ENCODE results near the gene PTPRH.
"Not testable (repeated sequence)": the region's sequence is repeated elsewhere in the genome, so short reads cannot be mapped to it uniquely, and the experiment has no call there.

Gene PTPRH

GRCh38 chr19:55232986-55233385, 23.7 kb upstream of the PTPRH start:
- no peak overlapping the region for H3K4me3 ChIP-seq (ENCODE audit: low read length)
- TF ChIP-seq ZNF274 (IDR thresholded peaks at IDR 0.05; ENCODE audit: low read depth, low read length): no peak

- no peak for TF ChIP-seq ZNF274 (IDR thresholded peaks at IDR 0.05; ENCODE audit: low read depth, low read length)
These were observed 22.9 kb upstream of the PTPRH start for GRCh38 chr19:55232286-55232602.

DNA sequence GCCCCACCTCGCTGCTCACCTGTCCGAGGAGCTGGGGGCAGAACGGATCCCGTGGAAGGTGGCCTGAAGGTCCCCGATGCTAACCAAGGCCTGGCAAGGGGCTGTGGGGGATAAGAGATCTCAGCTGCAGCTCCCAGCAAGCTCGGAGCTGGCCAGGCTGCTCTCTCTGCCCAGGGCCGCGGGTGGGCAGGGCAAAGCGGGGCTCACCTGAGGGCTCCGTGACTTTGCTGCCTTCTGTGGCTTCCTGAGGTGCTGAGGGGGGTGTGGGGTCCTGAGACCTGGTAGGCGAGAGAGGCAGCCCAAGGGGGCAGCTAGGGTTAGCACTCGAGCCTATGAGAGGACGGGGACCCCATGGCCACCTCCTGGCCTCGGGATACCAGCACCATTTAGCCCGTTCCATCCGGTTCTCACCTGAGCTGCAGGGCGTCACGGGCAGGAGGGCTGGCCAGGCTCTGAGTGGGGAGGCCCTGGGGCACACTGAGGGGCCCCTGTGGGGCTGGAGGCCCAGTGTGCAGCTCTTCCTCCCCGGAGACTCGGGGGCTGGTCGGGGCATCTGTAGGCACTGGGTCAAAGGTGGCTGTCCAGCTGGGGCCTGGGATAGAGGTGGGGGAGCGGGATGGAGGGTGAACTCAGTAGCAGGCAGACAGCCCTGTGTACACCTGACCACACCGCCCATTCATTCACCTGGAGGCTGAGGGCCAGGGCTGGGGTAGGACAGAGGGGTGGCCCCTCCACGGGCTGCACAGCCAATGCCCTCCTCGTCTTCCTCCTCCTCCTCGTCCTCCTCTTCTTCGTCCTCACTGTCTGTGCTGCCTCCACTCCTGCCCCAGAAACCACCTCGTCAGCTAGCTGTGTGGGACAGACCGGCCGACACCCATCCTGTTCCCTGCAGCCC, 22.3 kb upstream of the PTPRH start:
- no peak overlapping the region for H3K4me3 ChIP-seq (ENCODE audit: low read length)
- TF ChIP-seq ZNF274 (IDR thresholded peaks at IDR 0.05; ENCODE audit: low read depth, low read length): no peak

More at GRCh38 chr19:55232286-55232602, 22.9 kb upstream of the PTPRH start:
- H3K4me3 ChIP-seq (ENCODE audit: low read length): no peak overlapping the region

DNA sequence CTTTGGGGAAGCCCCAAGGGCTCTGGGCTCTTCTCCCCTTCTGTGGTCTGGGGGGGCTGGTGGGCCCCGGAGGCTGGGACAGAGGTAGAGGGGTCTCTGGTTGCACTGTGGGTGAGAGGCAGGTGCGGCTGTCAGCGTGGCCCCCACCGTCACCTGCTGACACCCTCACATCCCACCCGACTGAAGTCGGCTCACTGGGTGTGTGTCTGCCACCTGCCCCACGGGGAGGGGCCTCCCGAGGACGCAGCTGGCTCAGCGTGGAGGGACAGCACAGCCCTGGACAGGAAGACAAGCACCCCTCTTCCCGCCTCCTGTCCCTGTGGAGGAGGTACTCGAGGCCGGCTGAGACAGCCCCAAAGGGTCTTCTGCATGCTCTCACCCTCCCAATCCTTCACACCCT, 21.5 kb upstream of the PTPRH start:
- no peak overlapping the region for H3K4me3 ChIP-seq (ENCODE audit: low read length)
- TF ChIP-seq ZNF274 (IDR thresholded peaks at IDR 0.05; ENCODE audit: low read depth, low read length): no peak

- no peak overlapping the region for H3K4me3 ChIP-seq (ENCODE audit: low read length)
- TF ChIP-seq ZNF274 (IDR thresholded peaks at IDR 0.05; ENCODE audit: low read depth, low read length): no peak
These were observed 21.0 kb upstream of the PTPRH start for GRCh38 chr19:55230329-55230728.

- TF ChIP-seq ZNF274 (IDR thresholded peaks at IDR 0.05; ENCODE audit: low read depth, low read length): no peak
These were observed 20.5 kb upstream of the PTPRH start for GRCh38 chr19:55229789-55230182.

DNA sequence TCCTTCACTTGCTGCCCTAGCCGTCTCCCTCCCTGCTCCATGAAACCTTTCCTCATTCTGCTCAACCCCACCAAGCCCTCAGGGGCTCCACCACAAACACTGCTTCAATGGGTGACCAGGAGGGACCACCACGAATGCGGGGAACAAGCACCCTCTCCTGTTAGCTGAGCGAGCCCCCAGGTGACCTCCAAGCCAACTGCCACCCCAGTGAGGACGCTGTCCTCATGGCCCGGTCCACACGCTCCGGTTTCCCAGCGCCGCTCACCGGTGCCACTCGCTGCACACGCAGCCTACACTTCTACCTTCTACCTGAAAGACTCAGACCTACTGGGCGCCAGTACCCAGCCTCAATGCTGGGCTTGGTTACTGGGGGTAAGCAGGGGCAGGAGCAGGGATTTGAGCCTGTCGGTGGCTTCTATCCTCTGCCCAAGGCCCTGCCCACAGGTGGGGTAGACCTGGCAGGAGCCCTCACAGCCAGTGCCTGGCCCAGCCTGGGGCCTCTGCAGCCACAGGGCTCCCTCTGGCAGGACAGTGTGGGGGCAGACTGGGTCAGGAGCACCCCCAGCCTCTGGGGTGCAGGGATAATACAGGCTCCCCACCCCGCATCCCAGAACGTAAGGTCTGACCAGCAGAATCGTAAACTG, 20.0 kb upstream of the PTPRH start:
- no peak overlapping the region for H3K4me3 ChIP-seq (ENCODE audit: low read length)
- no peak for TF ChIP-seq ZNF274 (IDR thresholded peaks at IDR 0.05; ENCODE audit: low read depth, low read length)

More at GRCh38 chr19:55229789-55230182, 20.5 kb upstream of the PTPRH start:
- H3K4me3 ChIP-seq (ENCODE audit: low read length): no peak overlapping the region

DNA sequence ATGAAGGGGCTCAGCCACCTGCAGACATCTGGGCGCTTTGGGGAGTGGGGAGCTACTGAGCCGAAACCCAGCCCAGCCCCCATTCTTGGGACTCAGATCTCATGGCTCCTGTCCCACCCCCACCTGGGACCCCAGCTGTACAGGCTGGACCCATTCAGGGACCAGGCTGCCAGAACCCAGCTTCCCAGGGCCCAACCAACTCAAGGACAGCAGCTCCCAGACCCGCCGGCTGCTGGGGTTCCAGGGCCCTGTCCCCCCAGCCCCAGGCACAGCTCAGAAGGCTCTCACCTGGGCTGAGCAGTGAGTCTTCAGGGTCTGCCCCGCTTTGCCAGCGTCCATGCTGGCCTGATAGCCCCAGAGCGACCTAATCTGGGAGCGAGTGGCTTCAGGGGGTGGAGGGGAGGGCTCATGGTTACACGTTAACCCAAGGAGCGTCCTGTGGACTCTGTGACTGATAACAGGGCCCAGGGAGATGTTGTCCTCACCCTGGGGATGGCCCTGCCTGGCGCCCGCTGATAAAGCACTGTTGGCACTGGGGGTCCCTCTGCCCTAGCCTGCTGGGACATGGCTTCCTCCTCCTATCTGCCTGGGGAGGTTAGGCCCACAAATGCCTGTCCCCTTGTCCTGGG, 19.2 kb upstream of the PTPRH start, which contains the start of gene TMEM86B:
Gene TMEM86B (minus strand): TSS at position 361 of the 629 bp plus-strand sequence. CDS start 22 bp downstream, at position 339.
- TF ChIP-seq ZNF274 (IDR thresholded peaks at IDR 0.05; ENCODE audit: low read depth, low read length): no peak

GRCh38 chr19:55228015-55228391, 18.7 kb upstream of the PTPRH start:
- H3K4me3 ChIP-seq (ENCODE audit: low read length): no peak overlapping the region
- TF ChIP-seq ZNF274 (IDR thresholded peaks at IDR 0.05; ENCODE audit: low read depth, low read length): no peak

More for the DNA sequence above, 19.2 kb upstream of the PTPRH start, which contains the start of gene TMEM86B:
- no peak within 1 kb of the TSS for H3K4me3 ChIP-seq (ENCODE audit: low read length)

- no peak overlapping the region for H3K4me3 ChIP-seq (ENCODE audit: low read length)
- TF ChIP-seq ZNF274 (IDR thresholded peaks at IDR 0.05; ENCODE audit: low read depth, low read length): no peak
These were observed 18.1 kb upstream of the PTPRH start for GRCh38 chr19:55227241-55228014.

GRCh38 chr19:55226788-55227187, 17.5 kb upstream of the PTPRH start:
- no peak for TF ChIP-seq ZNF274 (IDR thresholded peaks at IDR 0.05; ENCODE audit: low read depth, low read length)
- no peak overlapping the region for H3K4me3 ChIP-seq (ENCODE audit: low read length)

DNA sequence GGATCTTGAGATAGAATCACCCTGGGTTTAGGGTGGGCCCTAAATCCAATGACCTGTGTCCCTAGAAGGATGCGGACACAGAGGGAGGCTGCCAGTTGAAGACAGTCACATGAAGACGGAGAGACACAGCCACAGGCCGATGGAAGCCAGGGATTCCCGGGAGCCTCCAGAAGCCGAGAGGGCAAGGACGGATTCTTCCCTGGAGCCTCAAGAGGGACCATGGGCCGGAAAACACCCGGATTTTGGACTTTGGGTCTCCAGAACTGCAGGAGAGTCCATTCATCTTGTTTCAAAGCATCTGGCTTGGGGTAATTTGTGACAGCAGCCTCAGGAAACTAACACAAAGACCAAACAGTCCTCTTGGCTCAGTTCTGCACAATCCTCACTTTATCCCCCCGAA, 17.0 kb upstream of the PTPRH start:
- TF ChIP-seq ZNF274 (IDR thresholded peaks at IDR 0.05; ENCODE audit: low read depth, low read length): no peak

DNA sequence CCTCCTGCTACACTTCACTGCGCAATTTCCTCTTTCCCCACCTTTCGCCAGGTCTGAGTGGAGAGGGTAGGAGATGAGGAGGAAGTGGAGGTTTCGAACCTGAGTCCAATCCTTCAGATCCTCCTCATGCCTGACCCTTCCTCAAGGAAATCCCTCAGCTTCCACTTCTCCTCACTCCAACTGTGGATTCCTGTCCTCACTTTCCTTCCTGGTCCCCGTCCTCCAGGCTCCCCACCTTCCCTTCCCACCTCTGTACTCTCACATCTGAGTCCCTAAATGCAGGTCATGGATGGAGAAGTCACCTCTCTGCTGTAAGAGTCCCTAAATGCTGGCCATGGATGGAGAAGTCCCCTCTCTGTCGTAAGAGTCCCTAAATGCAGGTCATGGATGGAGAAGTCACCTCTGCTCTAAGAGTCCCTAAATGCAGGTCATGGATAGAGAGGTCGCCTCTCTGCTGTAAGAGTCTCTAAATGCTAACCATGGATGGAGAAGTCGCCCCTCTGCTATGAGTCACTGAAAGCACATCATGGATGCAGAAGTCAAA, 16.2 kb upstream of the PTPRH start:
- TF ChIP-seq ZNF274 (IDR thresholded peaks at IDR 0.05; ENCODE audit: low read depth, low read length): no peak
- H3K4me3 ChIP-seq (ENCODE audit: low read length): no peak overlapping the region

More for the DNA sequence above, 17.0 kb upstream of the PTPRH start:
- H3K4me3 ChIP-seq (ENCODE audit: low read length): no peak overlapping the region

- not testable (repeated sequence) for H3K4me3 ChIP-seq (ENCODE audit: low read length)
These were observed 15.5 kb upstream of the PTPRH start for GRCh38 chr19:55224679-55225414.
